ENCODE measurements around the gene TCP11.

Gene TCP11

GRCh38 chr6:35078896-35079295, 62.2 kb downstream of the TCP11 start:
- DNase-seq = no peak

GRCh38 chr6:35078226-35078850, 62.8 kb downstream of the TCP11 start:
- DNase-seq = no peak

GRCh38 chr6:35077713-35078105, 63.4 kb downstream of the TCP11 start:
- no peak for DNase-seq

GRCh38 chr6:35076997-35077712, 64.0 kb downstream of the TCP11 start:
- DNase-seq = no peak

- no peak for DNase-seq
Observed at GRCh38 chr6:35073766-35074471, 67.2 kb downstream of the TCP11 start.

- no peak for DNase-seq
Observed at GRCh38 chr6:35073211-35073610, 67.9 kb downstream of the TCP11 start.

- no peak for DNase-seq
Observed at GRCh38 chr6:35072698-35073055, 68.5 kb downstream of the TCP11 start.

- no peak for DNase-seq
Observed at GRCh38 chr6:35072051-35072697, 69.0 kb downstream of the TCP11 start.

GRCh38 chr6:35071347-35071994, 69.7 kb downstream of the TCP11 start:
- no peak for DNase-seq

GRCh38 chr6:35070111-35070510, 71.0 kb downstream of the TCP11 start:
- no peak for DNase-seq

- DNase-seq = no peak
Observed at GRCh38 chr6:35069262-35069661, 71.9 kb downstream of the TCP11 start.

GRCh38 chr6:35068644-35069043, 72.5 kb downstream of the TCP11 start:
- DNase-seq = no peak

GRCh38 chr6:35068206-35068605, 72.9 kb downstream of the TCP11 start:
- DNase-seq = no peak
